DND-41 (cell line): ENCODE data around the gene GGN.

Source experiments
- CTCF ChIP-seq: IDR thresholded peaks from 2 replicates; pipeline ENCODE4 v1.5.1; 2012; ENCODE audit warnings: borderline replicate concordance, low read length, moderate library complexity, mild to moderate bottlenecking; ENCODE audit not compliant: poor library complexity, severe bottlenecking; ENCODE audit errors: extremely low read depth
- EZH2 ChIP-seq: IDR thresholded peaks from 3 replicates; pipeline ENCODE4 v1.6.1; 2012; ENCODE audit warnings: borderline replicate concordance, low read depth, mild to moderate bottlenecking, moderate library complexity, low read length, inconsistent platforms; ENCODE audit not compliant: severe bottlenecking

GRCh38 chr19:38360839-38361631, 26.8 kb downstream of the GGN start:
- TF ChIP-seq CTCF: no peak
- no peak for TF ChIP-seq EZH2
